Esophagus mucosa (tissue), 1 donor: ENCODE data around the gene CADM3. TPM values are rescaled to one million over a fixed set of nuclear protein-coding genes. Genes with fewer than 3 reads are reported as not detected.

Source experiments
- total RNA-seq: library from RNA; stranded (reverse); gene quantifications from one replicate; pipeline ENCODE4 v1.2.4, GENCODE V29; 2023
- donor health status: DM: yes; HTN: yes; CAD: no.

The CADM3 gene
- total RNA-seq, 1 donor from 2014 or later = 0.48 TPM

Other genes starting within 250 kb of the CADM3 start
- gene PYHIN1, start 240.1 kb upstream of the CADM3 start, total RNA-seq = 0.44 TPM
- gene IFI16, start 161.7 kb upstream of the CADM3 start, total RNA-seq = 100 TPM
- gene AIM2, start 94.8 kb upstream of the CADM3 start, total RNA-seq = 0.52 TPM
- 17.6 TPM for gene ACKR1, start 33.3 kb downstream of the CADM3 start, total RNA-seq
- gene FCER1A, start 130.7 kb downstream of the CADM3 start, total RNA-seq = 0.16 TPM